Small intestine (tissue), 7 donors: Measurements from ENCODE around the gene KIAA1217. TPM values are rescaled to one million over a fixed set of nuclear protein-coding genes. Genes with fewer than 3 reads are reported as not detected.

Experiments
- DNase-seq, 2 donors: peaks; one replicate each; pipeline versions ENCODE4 v3.0.0 to v3.0.0-alpha.2; 2013
- FAIRE-seq: peaks from 2 replicates; lab custom pipeline; 2012; peaks lifted over from hg19 to GRCh38; lab: Jason Lieb, UNC
- H3K27ac ChIP-seq, 3 donors: one replicate each; pipeline ENCODE4 v1.5.1; 2013; ENCODE audit warnings: low read length in 2 of 3, mild to moderate bottlenecking in 2 of 3, control low read depth in 1 of 3, inconsistent platforms in 1 of 3, low read depth in 1 of 3, moderate library complexity in 1 of 3
- H3K27me3 ChIP-seq, 3 donors: one replicate each; pipeline ENCODE4 v1.6.1; 2013; ENCODE audit warnings: low read length in 3 of 3, inconsistent platforms in 1 of 3; ENCODE audit not compliant: control insufficient read depth in 3 of 3, insufficient read depth in 3 of 3
- H3K36me3 ChIP-seq, 3 donors: one replicate each; pipeline ENCODE4 v1.6.1; 2013; ENCODE audit warnings: low read length in 3 of 3, inconsistent platforms in 1 of 3, low read depth in 1 of 3, mild to moderate bottlenecking in 1 of 3, moderate library complexity in 1 of 3; ENCODE audit not compliant: control insufficient read depth in 3 of 3, insufficient read depth in 2 of 3
- H3K4me1 ChIP-seq, 3 donors: one replicate each; pipeline ENCODE4 v1.6.1; 2013; ENCODE audit warnings: low read length in 2 of 3, inconsistent platforms in 1 of 3, low read depth in 1 of 3, mild to moderate bottlenecking in 1 of 3, moderate library complexity in 1 of 3; ENCODE audit not compliant: control insufficient read depth in 3 of 3, insufficient read depth in 2 of 3
- H3K4me3 ChIP-seq, 3 donors: one replicate each; pipeline ENCODE4 v1.5.1; 2013; ENCODE audit warnings: low read length in 3 of 3, control low read depth in 1 of 3, inconsistent platforms in 1 of 3, low read depth in 1 of 3, mild to moderate bottlenecking in 1 of 3, moderate library complexity in 1 of 3
- H3K9me3 ChIP-seq, 2 donors: one replicate each; pipeline ENCODE4 v1.6.1; 2013; ENCODE audit warnings: low read depth in 1 of 2, low read length in 1 of 2; ENCODE audit not compliant: control insufficient read depth in 2 of 2, insufficient read depth in 1 of 2
- WGBS, 3 donors: extraction: QIAGEN DNeasy Blood & Tissue Kit; methylation state at CpG; one replicate each; pipeline ENCODE4 v1.1.7; 2013; 5-methylcytosine and 5-hydroxymethylcytosine counted together
- polyA plus RNA-seq, 4 donors: library from polyadenylated mRNA; stranded (reverse) in 3 of 4; unstranded in 1 of 4; fragments of 200-250 nt in 3 of 4; fragments of 120-200 nt in 1 of 4; gene quantifications; one replicate each; pipeline versions ENCODE4 v1.2.1 to v1.2.3, GENCODE V29; 2013
- donor health status: healthy with polysubstance abuse.
- donor health status: control.
- donor health status: control.
- donor health status: Bipolar disorder and iron deficiency.
- donor health status: healthy.

Gene KIAA1217
- polyA plus RNA-seq, 4 donors, result 9.0 to 55.1 (median 11.0) TPM

DNA sequence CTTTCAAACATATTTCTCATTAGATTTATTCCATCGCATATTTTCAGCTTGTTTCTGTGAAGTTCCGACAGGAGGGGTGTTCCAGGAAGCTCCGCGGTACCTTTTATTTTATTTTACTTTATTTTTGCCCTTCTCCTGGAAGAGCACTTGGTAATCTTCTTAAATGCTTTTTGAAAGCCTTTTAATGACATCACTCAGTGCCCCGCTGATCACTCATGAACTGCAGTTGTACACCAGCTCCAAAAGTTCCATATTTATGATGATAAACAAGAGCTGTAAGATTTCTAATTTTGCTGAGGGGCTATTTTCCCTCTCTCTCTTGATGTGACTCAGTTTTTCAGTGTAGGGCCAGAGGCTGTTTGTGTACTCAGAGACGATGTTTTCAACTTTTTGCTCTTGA lies 144.4 kb downstream of the KIAA1217 start:
- H3K4me1 ChIP-seq, result no peaks in the 10 kb centered on the region
- WGBS, 3 donors, result 86 to 90% (median 89%) methylated on average over 6 of the region's 6 CpGs
- H3K4me3 ChIP-seq, result no peak overlapping the region
- DNase-seq (no peak), FAIRE-seq (no peak)
- H3K9me3 ChIP-seq, result no peaks in the 10 kb centered on the region
- H3K27me3 ChIP-seq, result no peaks in the 10 kb centered on the region
- peaks cover 0 to 3% (median 0%) of the 10 kb centered on the region in 3 donors for H3K36me3 ChIP-seq
- no peak overlapping the region for H3K27ac ChIP-seq

DNA sequence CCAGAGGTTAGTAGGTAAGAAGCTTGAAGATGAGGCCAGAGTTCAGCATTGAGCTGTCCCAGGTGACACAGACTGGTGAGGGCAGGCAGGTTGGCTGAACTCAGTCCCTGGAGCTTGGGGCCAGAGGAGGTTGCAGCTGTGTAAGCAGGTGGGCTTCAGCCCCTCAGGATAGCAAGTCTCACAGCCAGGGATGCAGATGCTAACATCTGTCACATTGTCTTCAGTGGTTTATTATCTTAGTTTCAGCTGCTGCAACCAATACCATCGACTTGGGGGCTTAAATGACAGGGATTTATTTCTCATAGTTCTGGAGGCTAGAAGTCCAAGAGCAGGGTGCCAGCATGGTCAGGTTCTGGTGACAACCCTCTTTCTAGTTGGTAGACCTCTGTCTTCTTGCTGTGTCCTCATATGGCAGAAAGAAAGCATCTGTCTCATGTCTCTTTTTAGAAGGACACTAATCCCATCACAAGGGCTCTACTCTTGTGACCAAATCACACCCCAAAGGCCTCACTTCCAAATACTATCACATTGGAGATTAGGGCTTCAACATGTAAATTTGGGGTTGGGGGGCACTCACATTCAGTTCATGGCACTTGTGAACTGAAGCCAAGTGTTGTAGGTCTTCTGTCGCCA lies 146.2 kb downstream of the KIAA1217 start:
- no peak overlapping the region for H3K4me3 ChIP-seq
- no peaks in the 10 kb centered on the region for H3K27me3 ChIP-seq
- WGBS, 3 donors, result 76 to 93% (median 76%) methylated on average over 2 of the region's 2 CpGs
- peaks cover 0 to 3% (median 0%) of the 10 kb centered on the region in 3 donors for H3K36me3 ChIP-seq
- no peak overlapping the region for H3K27ac ChIP-seq
- H3K4me1 ChIP-seq, result no peaks in the 10 kb centered on the region
- no peaks in the 10 kb centered on the region for H3K9me3 ChIP-seq
- DNase-seq, result no peak
- FAIRE-seq, result no peak

DNA sequence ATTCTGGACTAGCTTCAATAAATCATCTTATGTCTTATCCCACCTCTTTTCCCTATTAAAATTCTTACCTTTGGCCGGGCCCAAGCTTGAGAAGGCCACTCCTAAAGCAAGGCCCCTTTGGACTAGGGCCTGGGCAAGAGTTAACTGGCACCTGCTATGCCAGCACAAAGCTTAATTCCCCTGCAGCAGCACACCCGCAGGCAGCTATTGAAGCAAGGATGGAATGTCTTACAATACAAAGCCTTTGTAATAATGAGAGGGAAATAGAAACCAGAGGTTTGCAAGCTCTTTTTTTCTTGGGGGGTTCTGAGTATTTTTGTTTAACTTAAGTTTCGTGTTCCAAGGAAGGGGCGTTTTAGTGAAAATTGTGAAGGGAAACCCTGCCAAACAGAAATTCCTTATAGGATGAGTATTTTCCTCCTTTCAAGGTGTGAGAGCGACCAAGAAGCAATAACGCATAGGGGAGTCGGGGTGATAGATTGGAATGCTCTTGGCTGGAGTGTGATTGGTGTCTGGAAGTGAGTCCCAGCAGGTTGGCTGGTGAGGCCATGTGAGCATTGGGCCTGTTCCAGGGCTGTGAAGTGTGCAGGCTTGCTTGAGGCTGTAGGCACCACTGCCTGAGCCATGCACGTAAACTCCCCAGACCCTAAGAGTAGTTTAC lies 148.5 kb downstream of the KIAA1217 start:
- FAIRE-seq, result no peak
- Histone ChIP-seq H3K4me3 (no peak overlapping the region), H3K36me3 (peaks cover 0 to 3% (median 0%) of the 10 kb centered on the region in 3 donors), H3K9me3 (no peaks in the 10 kb centered on the region), H3K27ac (no peak overlapping the region), H3K4me1 (no peaks in the 10 kb centered on the region), H3K27me3 (no peaks in the 10 kb centered on the region)
- no peak for DNase-seq
- WGBS, 3 donors, result 74 to 84% (median 77%) methylated on average over 8 of the region's 8 CpGs

DNA sequence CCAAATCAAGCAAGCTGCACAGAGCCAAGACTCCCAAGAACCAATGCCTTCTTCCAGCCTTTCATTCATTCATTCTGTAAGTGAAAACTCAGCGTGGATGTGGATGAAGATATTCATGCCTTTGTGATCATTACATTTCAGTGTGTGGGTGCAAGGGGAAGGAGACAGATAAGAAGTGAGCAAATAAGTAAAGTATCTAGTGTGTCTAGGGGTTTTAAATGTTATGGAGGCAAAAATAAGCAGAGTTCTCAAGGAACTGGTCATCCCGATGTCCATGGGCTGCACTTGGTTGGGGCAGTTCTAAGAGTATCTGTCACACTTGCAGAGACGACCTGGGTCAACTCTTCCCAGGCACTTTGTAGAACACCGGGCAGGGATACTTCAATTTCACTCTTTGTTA lies 149.1 kb downstream of the KIAA1217 start:
- no peaks in the 10 kb centered on the region for H3K4me1 ChIP-seq
- H3K27me3 ChIP-seq, result no peaks in the 10 kb centered on the region
- no peak overlapping the region for H3K27ac ChIP-seq
- FAIRE-seq, result no peak
- DNase-seq, result no peak
- no peaks in the 10 kb centered on the region for H3K9me3 ChIP-seq
- 87 to 89% (median 89%) methylated on average over 4 of the region's 4 CpGs for WGBS, 3 donors
- H3K36me3 ChIP-seq, result peaks cover 0 to 3% (median 0%) of the 10 kb centered on the region in 3 donors
- no peak overlapping the region for H3K4me3 ChIP-seq

DNA sequence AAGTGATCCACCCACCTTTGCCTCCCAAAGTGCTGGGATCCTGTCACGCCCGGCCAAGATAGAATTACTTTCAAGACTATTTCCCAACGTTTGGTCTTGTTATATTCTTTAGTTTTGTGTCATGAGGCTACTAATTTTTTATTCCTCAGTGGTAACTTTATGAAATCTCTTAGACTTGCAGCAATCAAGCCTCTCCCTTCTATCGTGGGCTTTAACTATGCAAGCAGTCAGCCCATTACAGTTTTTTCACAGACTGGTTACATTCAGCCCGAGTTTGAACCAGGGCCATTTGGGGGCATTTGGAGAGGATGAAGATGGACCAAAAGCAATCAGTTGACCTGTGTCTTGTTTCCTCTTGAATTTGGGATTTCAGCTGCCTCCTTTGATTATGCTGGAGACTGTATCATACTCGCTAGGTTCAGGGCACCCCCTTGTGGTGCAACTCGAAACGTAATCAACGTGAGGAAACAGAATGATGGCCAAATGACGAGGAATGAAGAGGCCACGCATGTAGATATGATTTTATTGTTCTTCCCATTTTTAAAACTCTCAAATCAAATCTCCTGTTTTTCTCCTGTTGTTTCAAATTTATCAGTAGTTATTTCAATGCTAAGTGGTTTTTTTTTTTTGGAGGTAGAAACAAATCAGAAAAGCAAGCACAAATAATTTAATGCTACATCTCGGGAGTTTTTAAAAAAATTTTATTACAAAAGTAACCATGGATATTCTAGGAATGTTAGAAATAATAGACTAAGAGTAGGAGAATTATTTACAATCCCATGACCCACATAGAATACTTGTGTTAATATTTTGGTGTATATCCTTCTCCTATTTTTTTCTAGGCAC lies 151.6 kb downstream of the KIAA1217 start:
- Histone ChIP-seq H3K9me3 (no peaks in the 10 kb centered on the region), H3K4me1 (no peaks in the 10 kb centered on the region), H3K27me3 (no peaks in the 10 kb centered on the region), H3K27ac (no peak overlapping the region), H3K36me3 (no peaks in the 10 kb centered on the region), H3K4me3 (no peak overlapping the region)
- no peak for FAIRE-seq
- WGBS, 3 donors, result 31 to 33% (median 31%) methylated on average over 12 of the region's 12 CpGs
- peak; percentile 65 to 76 for DNase-seq

DNA sequence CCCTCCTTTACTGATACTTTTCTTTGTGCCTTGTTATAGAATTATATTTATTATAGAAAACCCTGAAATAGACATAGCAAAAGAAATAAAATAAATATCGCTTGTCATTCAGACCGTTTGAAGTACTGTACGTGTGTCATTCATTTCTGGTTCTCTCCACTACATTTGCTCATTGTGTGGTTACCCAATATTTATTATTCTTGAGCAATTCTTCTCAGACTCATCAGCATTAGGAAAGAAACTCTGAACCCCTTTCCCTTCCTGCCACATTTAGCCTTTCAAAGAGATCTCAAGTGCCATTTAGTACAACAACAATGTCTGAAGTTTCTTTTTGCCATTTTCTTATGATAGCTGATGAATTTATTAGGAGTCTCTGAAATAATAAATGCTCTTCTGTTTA lies 154.1 kb downstream of the KIAA1217 start:
- Histone ChIP-seq H3K4me1 (no peaks in the 10 kb centered on the region), H3K36me3 (no peaks in the 10 kb centered on the region), H3K4me3 (no peak overlapping the region), H3K9me3 (no peaks in the 10 kb centered on the region), H3K27me3 (no peaks in the 10 kb centered on the region), H3K27ac (no peak overlapping the region)
- DNase-seq (peak in 1 of 2 donors; percentile 42), FAIRE-seq (no peak)
- WGBS, 3 donors, result 74 to 82% (median 76%) methylated on average over 3 of the region's 3 CpGs

DNA sequence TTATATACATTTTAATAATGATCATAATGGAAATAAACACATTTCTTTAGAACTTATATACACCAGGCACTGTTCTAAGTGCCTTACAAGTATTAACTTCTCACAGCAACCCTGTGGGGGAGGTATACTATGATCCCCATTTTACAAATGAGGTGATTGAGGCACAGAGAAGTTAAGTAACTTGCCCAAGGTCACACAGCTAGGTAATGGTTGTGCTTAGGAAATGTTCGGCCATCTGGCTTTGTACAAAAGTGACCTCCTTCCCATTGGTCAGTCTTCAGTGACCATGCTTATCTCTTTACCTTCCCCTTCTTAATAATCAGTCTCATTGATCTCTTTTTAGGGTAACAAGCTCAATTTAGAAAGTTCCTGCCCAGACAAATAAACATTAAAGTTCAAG lies 158.8 kb downstream of the KIAA1217 start:
- Histone ChIP-seq H3K4me3 (no peak overlapping the region), H3K27ac (no peak overlapping the region), H3K4me1 (no peaks in the 10 kb centered on the region), H3K27me3 (no peaks in the 10 kb centered on the region), H3K9me3 (peaks cover 0 to 5% of the 10 kb centered on the region in 2 donors), H3K36me3 (peaks cover 0 to 8% (median 0%) of the 10 kb centered on the region in 3 donors)
- WGBS, 3 donors, result 74 to 94% (median 85%) methylated on average over 1 of the region's 1 CpG
- DNase-seq (no peak), FAIRE-seq (no peak)

DNA sequence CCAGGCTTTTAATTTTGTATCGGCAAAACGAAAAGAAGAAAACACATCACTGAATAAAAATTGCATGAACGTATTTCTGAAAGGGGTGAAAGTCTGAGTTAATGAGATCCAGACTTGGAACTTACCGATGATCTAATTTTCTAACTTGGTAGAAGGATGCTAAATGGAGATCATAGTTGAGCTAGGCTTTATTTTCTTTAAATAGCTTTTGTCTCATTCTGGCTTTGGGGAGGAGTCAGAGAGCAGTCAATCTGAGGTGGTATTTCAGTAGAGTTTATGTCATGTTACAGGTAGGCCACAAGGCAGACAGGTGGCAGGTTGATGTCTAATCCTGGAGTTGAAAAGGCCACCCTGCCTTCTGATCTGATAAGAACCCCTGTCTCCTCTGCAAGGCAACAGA lies 161.9 kb downstream of the KIAA1217 start:
- DNase-seq, result no peak
- Histone ChIP-seq H3K4me1 (no peaks in the 10 kb centered on the region), H3K36me3 (peaks cover 0 to 16% (median 0%) of the 10 kb centered on the region in 3 donors), H3K27ac (no peak overlapping the region), H3K9me3 (peaks cover 0 to 5% of the 10 kb centered on the region in 2 donors), H3K4me3 (no peak overlapping the region), H3K27me3 (no peaks in the 10 kb centered on the region)
- FAIRE-seq, result no peak
- 93 to 96% (median 94%) methylated on average over 4 of the region's 4 CpGs for WGBS, 3 donors
